Breast epithelium (tissue), 4 donors: ENCODE results near the gene RACGAP1. TPM values are rescaled to one million over a fixed set of nuclear protein-coding genes. Genes with fewer than 3 reads are reported as not detected.

Experiments
- DNase-seq, 2 donors: peaks; one replicate each; pipeline ENCODE4 v3.0.0-alpha.2; 2019; ENCODE audit warnings: low spot score in 2 of 2
- H3K27ac ChIP-seq, 2 donors: fragments of 200-600 bp; sonication (generic) in 1 of 2; one replicate each; pipeline ENCODE4 v1.5.1; 2016 to 2019; ENCODE audit warnings: mild to moderate bottlenecking in 1 of 2
- H3K27me3 ChIP-seq, 2 donors: fragments of 200-600 bp; sonication (generic) in 1 of 2; one replicate each; pipeline versions ENCODE4 v1.5.1 to v1.6.0; 2017 to 2019; ENCODE audit warnings: control low read depth in 1 of 2, mild to moderate bottlenecking in 1 of 2
- H3K36me3 ChIP-seq: fragments of 200-600 bp; one replicate; pipeline ENCODE4 v1.5.1; 2019
- H3K4me1 ChIP-seq, 2 donors: fragments of 200-600 bp; sonication (generic); one replicate each; pipeline ENCODE4 v1.5.1; 2016 to 2019; ENCODE audit warnings: control low read depth in 1 of 2
- H3K4me3 ChIP-seq, 3 donors: fragments of 200-600 bp; sonication (generic); 1 replicate in 2 of 3; 2 replicates in 1 of 3; pipeline ENCODE4 v1.5.1; 2016 to 2019; ENCODE audit warnings: mild to moderate bottlenecking in 3 of 3, moderate library complexity in 2 of 3
- H3K9me3 ChIP-seq, 2 donors: fragments of 200-600 bp; sonication (generic) in 1 of 2; one replicate each; pipeline ENCODE4 v1.5.1; 2016 to 2019; ENCODE audit warnings: control low read depth in 1 of 2
- POLR2A ChIP-seq: fragments of 450-650 bp; IDR thresholded peaks from one replicate; pipeline ENCODE4 v1.6.1; 2016; ENCODE audit warnings: antibody characterized with exemption, mild to moderate bottlenecking, moderate library complexity
- POLR2AphosphoS5 ChIP-seq, 3 donors: sonication (generic); formaldehyde crosslinking; IDR thresholded peaks; one replicate each; pipeline ENCODE4 v1.6.1; 2017; ENCODE audit warnings: antibody characterized with exemption in 3 of 3
- intact Hi-C: fragments of 100-400 bp; cut with DNase I; formaldehyde crosslinking; loops from one replicate; pipeline ENCODE4 v1.15.1; 2023; ENCODE audit warnings: low total_unique reads
- total RNA-seq, 3 donors: library from RNA; depleted of rRNA; stranded (reverse); fragments of >200 nt; gene quantifications; one replicate each; pipeline ENCODE4 v1.1.0, GENCODE V29; 2016
- TF ChIP-seq, protein P1 (sequence below), 3 donors: fragments of 450-650 bp; IDR thresholded peaks; one replicate each; pipeline ENCODE4 v1.5.1; 2016 to 2017; ENCODE audit warnings: antibody characterized with exemption in 3 of 3, mild to moderate bottlenecking in 3 of 3, moderate library complexity in 3 of 3

Gene RACGAP1
- total RNA-seq, 3 donors from 2014 or later = 7.5 to 33.9 (median 11.1) TPM

DNA sequence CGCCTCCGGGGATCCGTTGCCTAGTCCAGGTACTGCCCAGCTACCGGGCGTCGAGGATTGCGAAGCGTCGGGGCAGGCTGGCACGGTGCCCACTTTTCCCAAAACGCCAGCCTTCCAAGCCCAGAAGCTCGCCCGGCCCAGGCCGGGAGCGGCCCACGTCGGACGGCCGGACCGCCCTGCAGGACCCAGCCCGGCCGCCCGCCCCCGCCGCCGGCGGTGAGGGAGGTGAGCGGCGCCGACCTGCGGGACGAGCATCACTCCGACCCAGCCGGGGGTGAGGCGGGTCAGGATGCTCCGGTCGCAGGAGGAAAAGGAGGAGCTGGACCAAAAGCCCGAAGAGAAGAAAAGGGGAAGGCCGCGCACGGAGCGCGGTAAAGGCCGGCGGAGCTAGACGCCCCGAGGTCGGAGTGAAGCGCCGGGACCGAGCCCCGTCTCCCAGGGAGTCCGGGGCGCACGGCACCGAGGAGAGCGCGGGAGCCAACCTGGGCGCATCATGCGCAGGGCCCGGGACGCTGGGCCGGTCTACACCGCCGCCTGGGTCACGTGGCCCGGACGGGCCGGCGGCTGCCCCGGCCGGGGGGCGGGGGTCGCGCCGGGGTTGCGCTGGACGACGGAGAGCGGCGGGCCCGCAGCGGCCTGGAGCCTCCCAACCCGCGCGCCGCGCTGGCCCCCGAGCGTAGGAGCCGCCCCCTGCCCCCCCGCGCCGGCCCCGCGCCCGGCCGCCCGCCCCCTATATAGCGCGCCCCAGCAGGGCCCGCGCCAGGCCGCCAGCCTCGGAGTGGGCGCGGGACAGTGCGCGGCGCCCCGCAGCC is 64.0 kb downstream of the RACGAP1 start, which contains the start of gene AQP5:
Gene AQP5 (plus strand): TSS at position 762 of the 812 bp plus-strand sequence. CDS start 146 bp downstream, outside the sequence.
- Histone ChIP-seq H3K9me3 (no peaks in the 10 kb centered on the region), H3K4me1 (peaks cover 0 to 4% of the 10 kb centered on the region in 2 donors), H3K27ac (peak within 1 kb of the TSS; percentile 20 to 81), H3K4me3 (peak within 1 kb of the TSS; percentile 28 to 70 (median 52)), H3K36me3 (no peaks in the 10 kb centered on the region), H3K27me3 (no peaks in the 10 kb centered on the region)
- TF ChIP-seq, protein P1, sequence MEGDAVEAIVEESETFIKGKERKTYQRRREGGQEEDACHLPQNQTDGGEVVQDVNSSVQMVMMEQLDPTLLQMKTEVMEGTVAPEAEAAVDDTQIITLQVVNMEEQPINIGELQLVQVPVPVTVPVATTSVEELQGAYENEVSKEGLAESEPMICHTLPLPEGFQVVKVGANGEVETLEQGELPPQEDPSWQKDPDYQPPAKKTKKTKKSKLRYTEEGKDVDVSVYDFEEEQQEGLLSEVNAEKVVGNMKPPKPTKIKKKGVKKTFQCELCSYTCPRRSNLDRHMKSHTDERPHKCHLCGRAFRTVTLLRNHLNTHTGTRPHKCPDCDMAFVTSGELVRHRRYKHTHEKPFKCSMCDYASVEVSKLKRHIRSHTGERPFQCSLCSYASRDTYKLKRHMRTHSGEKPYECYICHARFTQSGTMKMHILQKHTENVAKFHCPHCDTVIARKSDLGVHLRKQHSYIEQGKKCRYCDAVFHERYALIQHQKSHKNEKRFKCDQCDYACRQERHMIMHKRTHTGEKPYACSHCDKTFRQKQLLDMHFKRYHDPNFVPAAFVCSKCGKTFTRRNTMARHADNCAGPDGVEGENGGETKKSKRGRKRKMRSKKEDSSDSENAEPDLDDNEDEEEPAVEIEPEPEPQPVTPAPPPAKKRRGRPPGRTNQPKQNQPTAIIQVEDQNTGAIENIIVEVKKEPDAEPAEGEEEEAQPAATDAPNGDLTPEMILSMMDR (IDR thresholded peaks at IDR 0.05) = no peak
- TF ChIP-seq POLR2AphosphoS5 (IDR thresholded peaks at IDR 0.05) (no peak), POLR2A (no peak)
- DNase-seq = no peak
- intact Hi-C loops = loop anchor here (10.0 kb wide), 1 partner anchor 187 kb away; no protein-coding TSS in a partner anchor

DNA sequence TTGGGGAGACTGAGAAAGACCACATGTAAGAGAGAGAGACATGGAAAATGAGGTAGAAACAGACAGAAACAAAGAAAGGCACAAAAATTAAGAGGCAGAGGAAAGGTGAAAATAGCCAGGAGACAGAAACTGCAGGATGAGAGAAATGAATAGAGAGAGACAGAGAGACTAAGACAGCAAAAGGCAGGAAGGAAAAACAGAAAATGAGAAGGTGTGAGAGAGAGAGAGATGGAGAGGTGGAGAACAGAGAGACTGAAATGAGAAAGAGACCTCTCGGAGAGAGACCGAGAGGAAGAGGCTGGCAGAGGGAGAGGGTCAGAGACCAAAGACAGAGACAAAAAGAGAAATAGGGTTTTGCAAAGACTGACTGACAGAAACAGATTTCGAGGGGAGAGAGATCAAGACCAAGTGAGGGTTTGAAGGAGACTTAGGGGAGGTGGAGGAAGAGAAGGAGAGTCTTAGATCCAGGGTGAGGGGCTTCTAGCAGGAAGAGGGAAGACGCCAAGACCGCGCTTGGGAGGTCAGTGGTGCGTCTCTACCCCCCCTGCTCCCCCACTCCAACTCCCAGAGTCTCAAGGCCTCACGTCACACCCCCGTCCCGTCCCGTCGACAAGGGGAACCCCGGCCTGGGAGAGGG is 64.7 kb downstream of the RACGAP1 start:
- no peaks in the 10 kb centered on the region for H3K9me3 ChIP-seq
- peaks cover under 1 to 2% of the 10 kb centered on the region in 2 donors for H3K27me3 ChIP-seq
- H3K27ac ChIP-seq = peak overlapping the region; percentile 20 to 81
- DNase-seq = no peak
- TF ChIP-seq, protein P1 (IDR thresholded peaks at IDR 0.05) = no peak
- no peak for TF ChIP-seq POLR2AphosphoS5 (IDR thresholded peaks at IDR 0.05)
- TF ChIP-seq POLR2A = no peak
- H3K4me3 ChIP-seq = peak overlapping the region; percentile 28 to 70 (median 52)
- H3K4me1 ChIP-seq = peaks cover 0 to 5% of the 10 kb centered on the region in 2 donors
- H3K36me3 ChIP-seq = no peaks in the 10 kb centered on the region
- intact Hi-C loops = loop anchor here (10.0 kb wide), 1 partner anchor 186 kb away; no protein-coding TSS in a partner anchor

DNA sequence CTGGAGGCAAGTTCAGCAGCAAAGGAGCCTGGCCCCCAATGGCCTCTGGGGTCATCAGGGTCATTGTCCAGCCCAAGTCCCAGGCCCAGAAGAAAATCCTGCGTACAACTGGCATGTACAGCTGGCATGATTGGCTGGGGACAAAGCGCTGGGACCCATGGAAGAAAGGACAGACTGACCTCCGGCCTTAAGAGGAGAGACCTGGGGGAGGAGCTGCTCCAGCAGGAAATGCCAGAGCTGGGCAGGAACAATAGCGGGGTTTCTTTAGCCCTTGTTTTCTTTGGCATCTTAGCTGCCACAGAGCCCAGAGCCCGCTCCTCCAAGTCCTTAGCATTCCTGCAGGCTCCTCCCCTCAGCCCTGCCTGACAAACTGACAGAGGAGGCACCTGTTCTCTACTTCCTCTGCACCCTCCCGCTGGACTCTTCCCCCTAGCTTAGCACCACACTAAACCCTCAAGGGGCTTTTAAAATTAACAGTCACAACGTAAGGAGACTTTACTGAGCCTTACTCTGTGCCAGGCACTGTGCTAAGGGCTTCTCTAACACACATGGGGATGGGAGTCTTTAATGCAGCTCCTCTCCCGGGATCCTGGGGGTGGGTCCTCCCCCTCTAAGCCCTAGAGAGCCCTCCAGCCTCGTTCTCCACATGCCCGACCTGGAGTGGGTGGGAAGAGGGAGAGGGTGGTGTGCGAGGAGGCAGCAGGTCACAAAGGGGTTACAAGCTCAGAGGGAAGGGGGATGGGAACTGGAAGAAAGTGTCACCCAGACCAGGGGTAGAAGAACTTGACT is 65.4 kb downstream of the RACGAP1 start:
- H3K27me3 ChIP-seq = peaks cover 4 to 10% of the 10 kb centered on the region in 2 donors
- H3K4me3 ChIP-seq = no peak overlapping the region
- no peaks in the 10 kb centered on the region for H3K36me3 ChIP-seq
- peaks cover 0 to 8% of the 10 kb centered on the region in 2 donors for H3K4me1 ChIP-seq
- TF ChIP-seq POLR2AphosphoS5 (IDR thresholded peaks at IDR 0.05) (no peak), POLR2A (no peak)
- TF ChIP-seq, protein P1 (IDR thresholded peaks at IDR 0.05) = no peak
- DNase-seq = peak; percentile 70 to 81
- intact Hi-C loops = loop anchor here (10.0 kb wide), 1 partner anchor 185 kb away; no protein-coding TSS in a partner anchor
- no peaks in the 10 kb centered on the region for H3K9me3 ChIP-seq
- H3K27ac ChIP-seq = peak overlapping the region; percentile 78 to 81

DNA sequence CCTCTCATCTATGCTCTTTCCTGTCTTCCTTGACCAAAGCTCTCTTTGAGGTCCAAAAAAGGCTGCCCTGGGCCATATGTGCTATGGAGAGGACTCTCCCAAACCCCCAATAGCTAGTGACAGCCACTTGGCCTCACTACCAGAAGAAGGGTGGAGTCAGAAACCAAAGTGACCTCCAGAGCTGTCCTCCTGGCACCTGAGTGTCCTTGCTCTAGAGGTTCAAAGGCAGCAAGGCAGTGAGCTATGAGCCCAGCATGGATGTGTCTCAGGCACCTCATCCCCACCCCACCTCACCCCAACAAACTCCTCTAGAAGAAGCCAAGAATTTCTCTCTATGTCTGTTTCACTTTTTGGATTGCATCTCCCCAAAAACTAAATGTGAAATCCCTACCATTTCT is 67.7 kb downstream of the RACGAP1 start:
- DNase-seq = no peak
- Histone ChIP-seq H3K36me3 (no peaks in the 10 kb centered on the region), H3K4me1 (peaks cover 0 to 8% of the 10 kb centered on the region in 2 donors), H3K27ac (no peak overlapping the region), H3K9me3 (no peaks in the 10 kb centered on the region), H3K4me3 (no peak overlapping the region), H3K27me3 (peaks cover 4 to 20% of the 10 kb centered on the region in 2 donors)
- intact Hi-C loops = no loop called here
- TF ChIP-seq, protein P1 (IDR thresholded peaks at IDR 0.05) = no peak
- TF ChIP-seq POLR2A (no peak), POLR2AphosphoS5 (IDR thresholded peaks at IDR 0.05) (no peak)
